Measurements from ENCODE around the gene FN3KRP.
"Not testable (repeated sequence)": the region's sequence is repeated elsewhere in the genome, so short reads cannot be mapped to it uniquely, and the experiment has no call there.

The FN3KRP gene

GRCh38 chr17:82709676-82710498 lies 6.6 kb upstream of the FN3KRP start:
- DNase-seq = no peak

DNA sequence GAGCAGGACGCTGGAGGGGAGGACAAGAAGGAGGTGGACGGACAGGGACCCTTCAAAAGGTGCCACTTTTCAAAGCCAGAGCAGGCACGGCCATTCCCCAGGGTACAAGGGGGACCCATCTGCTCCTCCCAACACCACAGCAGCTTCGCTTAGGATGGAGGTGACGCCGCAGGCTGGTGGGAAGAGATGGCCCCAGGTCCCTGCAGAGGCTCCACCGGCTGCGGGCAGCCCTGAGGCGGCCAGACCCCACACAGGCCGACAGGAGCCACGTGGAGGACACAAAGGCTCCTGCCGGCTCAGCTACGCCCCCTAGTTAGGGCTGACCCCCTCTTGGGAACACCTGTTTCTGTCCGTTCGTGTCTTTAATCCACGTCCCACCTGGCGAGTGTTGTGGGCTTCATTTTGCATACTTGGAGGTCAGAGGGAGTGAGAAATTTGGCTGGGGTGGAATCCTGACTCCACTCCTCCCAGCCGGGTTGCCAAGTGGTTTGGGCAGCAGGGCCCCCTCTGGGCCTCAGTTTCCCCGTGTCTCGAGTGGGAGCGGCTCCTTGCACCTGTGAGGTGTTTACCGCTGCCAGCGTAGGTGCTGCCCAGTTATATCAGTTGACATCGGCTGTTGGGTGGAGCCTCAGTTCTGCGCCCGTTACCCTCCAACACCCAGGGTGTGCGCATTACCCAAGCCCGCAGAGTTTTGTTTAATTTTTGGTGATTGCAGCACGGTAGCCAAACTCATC lies 5.8 kb upstream of the FN3KRP start:
- no peak for DNase-seq

DNA sequence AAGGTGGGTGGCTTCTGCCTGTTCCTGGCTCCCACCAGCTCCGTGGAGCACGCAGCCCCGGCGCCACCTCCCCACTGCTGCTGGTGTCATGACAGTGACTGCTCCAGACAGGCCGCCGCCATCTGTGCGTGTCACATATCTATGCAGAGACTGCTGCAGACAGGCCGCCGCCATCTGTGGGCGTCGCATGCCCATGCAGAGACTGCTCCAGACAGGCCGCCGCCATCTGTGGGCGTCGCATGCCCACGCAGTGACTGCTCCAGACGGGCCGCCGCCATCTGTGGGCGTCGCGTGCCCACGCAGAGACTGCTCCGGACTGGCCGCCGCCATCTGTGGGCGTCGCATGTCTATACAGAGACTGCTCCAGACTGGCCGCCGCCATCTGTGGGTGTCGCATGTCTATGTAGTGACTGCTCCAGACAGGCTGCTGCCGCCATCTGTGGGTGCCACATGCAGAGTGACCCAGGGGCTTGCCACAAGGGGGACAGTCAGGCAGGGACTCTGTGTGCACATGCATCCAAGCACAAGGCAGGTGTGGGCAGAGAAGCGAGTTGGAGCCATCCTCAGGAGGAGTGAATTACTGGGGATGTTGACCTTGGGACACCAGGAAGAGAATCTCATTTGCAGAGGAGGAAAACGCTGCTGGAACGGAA lies 3.3 kb upstream of the FN3KRP start:
- DNase-seq = no peak

GRCh38 chr17:82718986-82719685 lies 2.6 kb downstream of the FN3KRP start:
- DNase-seq = no peak

DNA sequence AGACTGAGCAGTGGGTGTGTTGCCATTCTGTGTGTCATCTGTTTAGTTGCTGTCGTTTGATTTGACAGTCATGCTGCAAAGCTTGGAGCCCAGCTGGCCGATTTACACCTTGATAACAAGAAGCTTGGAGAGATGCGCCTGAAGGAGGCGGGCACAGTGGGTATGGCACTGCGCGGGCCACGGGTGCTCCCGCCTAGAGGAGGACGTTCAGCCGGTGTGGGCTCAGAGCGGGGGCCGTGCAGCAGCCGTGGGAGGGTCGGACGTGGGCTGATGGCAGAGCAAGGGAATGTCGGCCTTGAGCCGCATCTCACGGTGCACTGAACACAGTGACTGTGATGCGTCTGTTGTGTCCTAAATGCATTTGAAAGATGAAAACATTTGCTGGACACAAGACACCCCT lies 3.7 kb downstream of the FN3KRP start:
- no peak for DNase-seq

GRCh38 chr17:82722341-82723013 lies 6.0 kb downstream of the FN3KRP start:
- DNase-seq = no peak

GRCh38 chr17:82723169-82723807 lies 6.8 kb downstream of the FN3KRP start:
- no peak for DNase-seq

DNA sequence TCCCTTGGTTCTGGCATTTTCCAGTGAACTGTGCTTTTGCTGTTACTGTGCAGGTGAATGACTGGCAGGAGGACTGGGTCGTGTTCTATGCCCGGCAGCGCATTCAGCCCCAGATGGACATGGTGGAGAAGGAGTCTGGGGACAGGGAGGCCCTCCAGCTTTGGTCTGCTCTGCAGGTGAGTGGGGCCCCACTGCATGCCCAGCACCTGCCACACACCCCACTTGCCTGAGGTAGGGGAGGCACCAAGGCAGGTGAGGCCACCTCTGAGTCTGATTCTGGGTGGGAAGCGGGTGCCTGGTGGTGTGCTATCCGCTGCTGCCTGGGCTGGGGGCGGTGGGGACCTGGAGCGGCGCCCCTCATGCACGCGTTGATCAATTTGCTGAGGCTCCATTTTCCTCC lies 9.9 kb downstream of the FN3KRP start:
- DNase-seq = no peak

DNA sequence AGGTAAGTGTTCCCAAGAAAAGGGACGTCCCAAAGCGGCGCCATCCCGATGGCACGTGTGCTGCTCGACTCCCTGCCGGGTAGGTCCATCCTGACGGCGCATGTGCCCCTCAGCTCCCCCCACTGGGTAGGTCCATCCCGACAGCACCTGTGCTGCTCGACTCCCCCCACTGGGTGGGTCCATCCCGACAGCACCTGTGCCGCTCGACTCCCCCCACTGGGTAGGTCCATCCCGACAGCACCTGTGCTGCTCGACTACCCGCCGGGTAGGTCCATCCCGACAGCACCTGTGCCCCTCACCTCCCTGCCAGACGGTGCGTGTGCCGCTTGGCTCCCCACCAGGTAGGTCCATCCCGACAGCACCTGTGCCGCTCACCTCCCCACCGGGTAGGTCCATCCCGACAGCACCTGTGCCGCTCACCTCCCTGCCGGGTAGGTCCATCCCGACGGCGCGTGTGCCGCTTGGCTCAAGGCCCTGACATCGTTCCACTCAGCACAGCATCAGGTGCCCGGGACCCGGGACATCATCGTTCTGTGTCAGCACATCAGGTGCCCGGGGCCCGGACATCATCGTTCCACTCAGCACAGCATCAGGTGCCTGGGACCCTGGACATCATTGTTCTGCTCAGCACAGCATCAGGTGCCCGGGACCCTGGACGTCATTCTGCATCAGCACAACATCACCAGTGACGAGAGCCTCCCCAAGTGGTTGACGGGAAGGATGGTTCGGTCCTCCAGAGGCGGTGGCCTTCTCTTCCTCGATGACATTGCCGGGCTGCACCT lies 13.2 kb downstream of the FN3KRP start:
- no peak for DNase-seq

DNA sequence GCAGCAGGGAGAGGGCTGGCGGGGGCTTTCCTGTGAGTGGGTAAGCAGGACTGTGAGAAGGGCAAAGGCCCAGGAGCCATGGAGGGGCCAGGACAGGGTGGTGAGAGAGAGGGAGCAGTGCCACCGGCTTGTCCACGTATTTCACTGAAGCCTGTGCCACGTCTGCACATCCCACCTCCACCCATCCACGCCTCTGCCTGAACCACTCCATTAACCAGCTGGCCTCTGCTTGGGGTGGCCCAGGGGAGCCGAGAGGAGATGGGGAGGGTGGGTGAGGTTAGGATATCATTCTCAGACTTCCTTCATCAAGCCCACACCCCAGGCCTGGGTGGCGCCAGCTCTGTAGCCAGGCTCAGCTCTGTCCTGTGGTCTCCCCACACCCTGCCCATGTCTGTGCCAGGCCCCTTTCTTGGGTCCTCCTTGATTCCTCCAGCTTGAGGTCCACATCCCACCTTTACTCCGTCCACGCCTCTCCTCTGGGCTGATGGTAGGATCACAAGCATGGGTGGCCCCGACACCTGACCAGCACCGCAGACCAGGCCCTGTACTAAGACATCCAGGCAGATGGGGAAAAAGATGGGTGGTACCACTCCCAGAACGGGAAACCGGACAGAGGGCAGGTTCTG lies 15.7 kb downstream of the FN3KRP start:
- DNase-seq = no peak

DNA sequence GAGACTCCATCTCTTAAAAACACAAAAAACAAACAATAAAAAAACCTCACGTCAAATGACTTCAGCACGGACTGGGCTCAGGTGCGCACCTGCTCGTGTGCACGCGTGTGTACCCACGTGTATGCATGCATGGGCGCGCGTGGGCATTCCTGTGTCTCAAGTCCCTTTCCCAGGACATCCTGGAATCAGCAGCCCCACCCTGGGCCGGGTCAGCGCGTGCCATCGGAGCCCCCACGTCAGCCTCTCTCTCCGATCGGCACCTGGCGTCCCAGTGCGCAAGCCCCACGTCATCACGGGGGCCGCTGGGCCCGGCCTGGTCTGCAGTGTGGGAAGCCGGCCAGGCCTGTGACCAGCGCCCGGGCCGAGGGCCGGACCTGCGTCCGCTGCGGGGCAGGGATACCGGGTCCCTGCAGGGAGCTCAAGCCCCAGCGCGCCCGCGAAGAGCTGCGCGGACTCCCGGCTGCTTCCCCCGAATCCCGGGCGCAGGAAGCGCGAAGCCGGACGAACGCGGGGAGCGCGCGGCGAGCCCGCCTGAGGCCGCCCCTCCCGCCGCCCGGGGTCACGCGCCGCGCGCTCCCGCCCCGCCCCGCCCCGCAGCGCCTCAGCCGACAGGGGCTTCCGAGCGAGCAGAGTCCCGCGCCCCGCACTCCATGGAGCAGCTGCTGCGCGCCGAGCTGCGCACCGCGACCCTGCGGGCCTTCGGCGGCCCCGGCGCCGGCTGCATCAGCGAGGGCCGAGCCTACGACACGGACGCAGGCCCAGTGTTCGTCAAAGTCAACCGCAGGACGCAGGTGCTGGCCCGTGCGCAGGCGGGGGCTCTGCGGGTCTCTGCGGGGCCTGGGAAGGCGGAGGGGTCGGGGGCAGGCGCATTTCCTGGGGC lies 18.7 kb downstream of the FN3KRP start, which contains the start of gene FN3K:
Gene FN3K (plus strand): TSS at position 629 of the 880 bp plus-strand sequence. CDS start 22 bp downstream, at position 651.
- DNase-seq = peak; percentile 17

- no peak for DNase-seq
Observed at GRCh38 chr17:82736511-82737185, 20.1 kb downstream of the FN3KRP start.

DNA sequence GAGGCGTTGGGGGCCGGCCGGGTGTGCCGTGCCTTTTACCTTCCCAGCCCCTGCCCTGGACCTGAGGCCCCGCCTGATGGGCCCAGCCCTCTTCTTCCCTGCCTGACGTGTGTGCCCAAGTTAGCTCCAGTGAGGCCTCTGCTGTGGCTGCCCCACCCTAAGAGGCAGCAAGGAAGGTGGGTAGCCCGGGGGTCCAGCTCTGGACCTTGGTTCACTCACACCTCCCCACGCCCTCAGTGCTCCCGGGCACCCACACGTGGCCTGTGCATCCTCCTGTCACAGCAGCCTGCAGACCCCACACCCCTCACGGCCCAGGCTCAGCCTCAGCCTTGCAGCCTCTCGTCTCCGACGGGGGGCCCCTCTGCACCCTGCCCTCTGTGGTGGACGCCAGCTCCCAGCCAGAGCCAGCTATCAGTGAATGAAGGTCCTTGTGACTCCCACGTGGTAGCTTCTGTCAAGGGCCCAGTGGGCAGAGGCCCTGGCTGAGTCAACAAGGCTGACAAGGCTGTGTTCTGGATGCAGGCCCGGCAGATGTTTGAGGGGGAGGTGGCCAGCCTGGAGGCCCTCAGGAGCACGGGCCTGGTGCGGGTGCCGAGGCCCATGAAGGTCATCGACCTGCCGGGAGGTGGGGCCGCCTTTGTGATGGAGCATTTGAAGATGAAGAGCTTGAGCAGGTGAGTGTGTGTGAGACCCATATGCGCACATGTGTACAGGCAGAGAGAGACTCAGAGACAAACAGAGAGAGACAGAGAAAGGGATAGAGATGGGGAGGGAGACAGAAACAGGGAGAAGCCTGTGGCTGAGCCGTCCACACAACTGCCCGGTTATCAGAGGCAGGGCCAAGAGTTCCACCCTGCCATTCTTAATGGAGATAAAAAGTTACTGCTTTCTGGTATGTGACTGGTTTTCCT lies 21.7 kb downstream of the FN3KRP start:
- no peak for DNase-seq

DNA sequence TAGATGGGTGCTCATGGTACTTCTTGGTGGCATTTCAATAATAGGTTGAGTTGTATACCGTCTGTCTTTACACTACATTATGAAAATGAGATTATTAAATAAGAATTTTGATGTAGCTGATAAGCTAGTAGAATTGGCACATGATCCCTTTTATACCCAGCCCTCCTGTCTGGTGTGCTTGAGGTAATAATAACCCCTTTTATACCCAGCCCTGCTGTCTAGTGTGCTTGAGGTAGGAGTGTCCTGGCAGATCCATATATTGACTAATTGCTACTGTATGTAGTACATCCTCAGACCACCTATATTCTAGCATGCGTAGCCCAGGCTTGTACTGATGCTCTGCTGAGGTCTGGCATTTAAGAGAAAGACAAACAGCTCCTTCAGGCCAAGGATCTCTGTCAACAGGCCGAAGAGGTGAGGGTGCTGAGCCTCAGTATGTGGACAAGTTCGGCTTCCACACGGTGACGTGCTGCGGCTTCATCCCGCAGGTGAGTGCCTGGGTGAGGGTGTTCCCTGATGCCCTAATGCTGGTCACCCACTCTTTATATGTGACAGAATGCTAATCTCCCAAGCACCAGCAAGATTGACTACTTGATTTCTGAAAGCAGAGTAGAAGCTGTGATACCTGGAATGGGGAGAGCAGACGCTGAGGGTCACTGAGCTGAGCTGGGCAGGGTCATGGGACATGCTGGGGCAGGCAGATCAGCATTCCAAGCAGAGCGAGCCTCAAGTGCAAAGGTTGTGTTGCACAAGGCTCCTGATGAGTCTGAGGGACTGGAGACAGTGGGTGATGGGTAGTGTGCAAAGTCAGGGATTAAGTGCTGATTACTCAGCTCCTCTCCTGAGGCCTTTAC lies 24.6 kb downstream of the FN3KRP start:
- DNase-seq = no peak

GRCh38 chr17:82743344-82744219 lies 27.1 kb downstream of the FN3KRP start:
- no peak for DNase-seq

DNA sequence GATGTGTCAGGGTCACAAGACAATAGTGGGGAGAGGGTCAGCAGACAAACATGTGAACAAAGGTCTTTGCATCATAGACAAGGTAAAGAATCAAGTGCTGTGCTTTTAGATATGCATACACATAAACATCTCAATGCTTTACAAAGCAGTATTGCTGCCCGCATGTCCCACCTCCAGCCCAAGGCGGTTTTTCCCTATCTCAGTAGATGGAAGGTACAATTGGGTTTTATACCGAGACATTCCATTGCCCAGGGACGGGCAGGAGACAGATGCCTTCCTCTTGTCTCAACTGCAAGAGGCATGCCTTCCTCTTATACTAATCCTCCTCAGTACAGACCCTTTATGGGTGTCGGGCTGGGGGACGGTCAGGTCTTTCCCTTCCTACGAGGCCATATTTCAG lies 28.2 kb downstream of the FN3KRP start:
- DNase-seq = not testable (repeated sequence)
